ENCODE results near the gene GNB2. TPM values are rescaled to one million over a fixed set of nuclear protein-coding genes. Genes with fewer than 3 reads are reported as not detected.
"Not testable (repeated sequence)": the region's sequence is repeated elsewhere in the genome, so short reads cannot be mapped to it uniquely, and the experiment has no call there.

GNB2 gene
- total and polyA plus RNA-seq, 9 donors: 49.5 to 202 (median 153) TPM

- Histone ChIP-seq H3K4me3 (ENCODE audit: low read length) (no peak within 1 kb of the TSS), H3K36me3 (ENCODE audit: control insufficient read depth, insufficient read depth, low read length) (no peaks in the 10 kb centered on the region), H3K9me3 (replicated peaks; ENCODE audit: control insufficient read depth, low read depth, low read length) (no peaks in the 10 kb centered on the region), H3K4me1 (ENCODE audit: control insufficient read depth, insufficient read depth, low read length) (no peaks in the 10 kb centered on the region), H3K27me3 (ENCODE audit: control insufficient read depth, insufficient read depth, low read length) (peaks cover 44% of the 10 kb centered on the region), H3K27ac (ENCODE audit: low read length) (no peak within 1 kb of the TSS)
- peak; percentile 74 for DNase-seq
- 5% methylated on average over 61 of the region's 63 CpGs for WGBS (ENCODE audit: insufficient coverage)
Measured at GRCh38 chr7:100655908-100656674, 17.4 kb upstream of the GNB2 start, which contains the start of gene ACTL6B. Gene ACTL6B, minus strand, starts transcription at chr7:100656448. Its CDS starts 94 bp downstream, at chr7:100656354.

DNA sequence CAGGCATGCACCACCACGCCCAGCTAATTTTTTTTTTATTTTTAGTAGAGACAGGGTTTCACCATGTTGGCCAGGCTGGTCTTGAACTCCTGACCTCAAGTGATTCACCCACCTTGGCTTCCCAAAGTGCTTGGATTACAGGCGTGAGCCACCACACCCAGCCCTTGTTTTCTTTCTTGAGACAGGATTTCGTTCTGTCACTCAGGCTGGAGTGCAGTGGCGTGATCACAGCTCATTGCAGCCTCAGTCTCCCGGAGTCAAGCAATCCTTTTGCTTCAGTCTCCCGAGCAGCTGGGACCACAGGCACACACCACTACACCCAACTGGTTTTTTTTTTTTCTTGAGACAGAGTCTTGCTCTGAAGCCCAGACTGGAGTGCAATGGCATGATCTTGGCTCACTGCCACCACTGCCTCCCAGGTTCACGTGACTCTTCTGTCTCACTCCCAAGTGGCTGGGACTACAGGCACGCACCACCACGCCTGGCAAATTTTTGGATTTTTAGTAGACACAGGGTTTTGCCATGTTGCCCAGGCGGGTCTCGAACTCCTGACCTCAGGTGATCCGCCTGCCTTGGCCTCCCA lies 11.3 kb upstream of the GNB2 start:
- H3K36me3 ChIP-seq (ENCODE audit: control insufficient read depth, insufficient read depth, low read length); DNase-seq; H3K4me3 ChIP-seq (ENCODE audit: low read length); H3K27ac ChIP-seq (ENCODE audit: low read length); H3K4me1 ChIP-seq (ENCODE audit: control insufficient read depth, insufficient read depth, low read length); H3K9me3 ChIP-seq (replicated peaks; ENCODE audit: control insufficient read depth, low read depth, low read length): not testable (repeated sequence)
- peaks cover 18% of the 10 kb centered on the region for H3K27me3 ChIP-seq (ENCODE audit: control insufficient read depth, insufficient read depth, low read length)
- 82% methylated on average over 11 of the region's 12 CpGs for WGBS (ENCODE audit: insufficient coverage)

- Histone ChIP-seq H3K9me3 (replicated peaks; ENCODE audit: control insufficient read depth, low read depth, low read length) (no peaks in the 10 kb centered on the region), H3K4me1 (ENCODE audit: control insufficient read depth, insufficient read depth, low read length) (no peaks in the 10 kb centered on the region), H3K27me3 (ENCODE audit: control insufficient read depth, insufficient read depth, low read length) (peaks cover 9% of the 10 kb centered on the region), H3K4me3 (ENCODE audit: low read length) (no peak overlapping the region), H3K36me3 (ENCODE audit: control insufficient read depth, insufficient read depth, low read length) (no peaks in the 10 kb centered on the region), H3K27ac (ENCODE audit: low read length) (no peak overlapping the region)
- no peak for DNase-seq
- 88% methylated on average over 2 of the region's 5 CpGs for WGBS (ENCODE audit: insufficient coverage)
Measured at GRCh38 chr7:100665168-100665726, 8.3 kb upstream of the GNB2 start.

DNA sequence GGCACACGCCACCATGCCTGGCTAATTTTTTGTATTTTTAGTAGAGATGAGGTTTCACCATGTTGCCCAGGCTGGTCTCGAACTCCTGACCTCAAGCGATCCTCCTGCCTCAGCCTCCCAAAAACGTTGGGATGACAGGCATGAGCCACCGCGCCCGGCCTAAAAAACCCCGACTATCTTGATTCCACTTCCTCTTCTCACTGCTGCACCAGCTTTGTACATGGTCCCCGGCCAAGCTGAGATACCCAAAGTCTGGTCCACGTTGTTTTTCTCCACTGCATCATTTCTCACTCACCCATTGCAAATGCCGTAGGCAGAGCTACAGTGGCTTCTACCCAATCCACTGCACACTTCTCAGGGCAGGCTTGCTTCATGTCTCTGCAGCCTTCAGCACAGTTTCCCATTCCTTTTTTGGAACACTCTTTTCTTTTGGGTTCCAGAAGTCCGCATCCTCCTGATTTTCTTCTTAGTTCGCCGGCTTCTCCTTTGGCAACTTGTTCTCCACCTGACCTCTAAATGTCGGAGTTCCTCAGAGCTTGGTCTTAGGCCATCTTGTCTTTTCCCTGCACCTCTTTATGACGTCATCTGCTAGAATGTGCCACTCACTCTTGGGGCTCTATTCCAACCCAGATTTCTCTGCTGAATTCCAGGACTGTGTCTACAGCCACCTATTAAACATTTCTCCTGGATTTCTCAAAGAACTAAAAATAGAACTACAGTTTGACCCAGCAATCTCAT lies 6.0 kb upstream of the GNB2 start:
- DNase-seq: no peak
- H3K9me3 ChIP-seq (replicated peaks; ENCODE audit: control insufficient read depth, low read depth, low read length): no peaks in the 10 kb centered on the region
- H3K36me3 ChIP-seq (ENCODE audit: control insufficient read depth, insufficient read depth, low read length): no peaks in the 10 kb centered on the region
- H3K27ac ChIP-seq (ENCODE audit: low read length): no peak overlapping the region
- H3K4me1 ChIP-seq (ENCODE audit: control insufficient read depth, insufficient read depth, low read length): no peaks in the 10 kb centered on the region
- H3K27me3 ChIP-seq (ENCODE audit: control insufficient read depth, insufficient read depth, low read length): peaks cover 7% of the 10 kb centered on the region
- WGBS (ENCODE audit: insufficient coverage): 74% methylated on average over 15 of the region's 16 CpGs
- no peak overlapping the region for H3K4me3 ChIP-seq (ENCODE audit: low read length)

- no CpG with 5 or more reads among the region's 2 CpGs for WGBS (ENCODE audit: insufficient coverage)
- Histone ChIP-seq H3K4me3 (ENCODE audit: low read length) (no peak overlapping the region), H3K36me3 (ENCODE audit: control insufficient read depth, insufficient read depth, low read length) (no peaks in the 10 kb centered on the region), H3K9me3 (replicated peaks; ENCODE audit: control insufficient read depth, low read depth, low read length) (no peaks in the 10 kb centered on the region), H3K27me3 (ENCODE audit: control insufficient read depth, insufficient read depth, low read length) (peaks cover 7% of the 10 kb centered on the region), H3K27ac (ENCODE audit: low read length) (no peak overlapping the region), H3K4me1 (ENCODE audit: control insufficient read depth, insufficient read depth, low read length) (peaks cover 2% of the 10 kb centered on the region)
- no peak for DNase-seq
Measured at GRCh38 chr7:100668069-100668449, 5.5 kb upstream of the GNB2 start.

GRCh38 chr7:100669106-100669505 lies 4.4 kb upstream of the GNB2 start:
- 97% methylated on average over 7 of the region's 12 CpGs for WGBS (ENCODE audit: insufficient coverage)
- not testable (repeated sequence) for H3K36me3 ChIP-seq (ENCODE audit: control insufficient read depth, insufficient read depth, low read length); H3K4me3 ChIP-seq (ENCODE audit: low read length); H3K4me1 ChIP-seq (ENCODE audit: control insufficient read depth, insufficient read depth, low read length); H3K9me3 ChIP-seq (replicated peaks; ENCODE audit: control insufficient read depth, low read depth, low read length); H3K27ac ChIP-seq (ENCODE audit: low read length); DNase-seq; H3K27me3 ChIP-seq (ENCODE audit: control insufficient read depth, insufficient read depth, low read length)

GRCh38 chr7:100670074-100670473 lies 3.5 kb upstream of the GNB2 start:
- Histone ChIP-seq H3K9me3 (replicated peaks; ENCODE audit: control insufficient read depth, low read depth, low read length) (no peaks in the 10 kb centered on the region), H3K4me1 (ENCODE audit: control insufficient read depth, insufficient read depth, low read length) (peaks cover 6% of the 10 kb centered on the region), H3K27me3 (ENCODE audit: control insufficient read depth, insufficient read depth, low read length) (peaks cover 7% of the 10 kb centered on the region), H3K4me3 (ENCODE audit: low read length) (no peak overlapping the region), H3K27ac (ENCODE audit: low read length) (no peak overlapping the region), H3K36me3 (ENCODE audit: control insufficient read depth, insufficient read depth, low read length) (no peaks in the 10 kb centered on the region)
- WGBS (ENCODE audit: insufficient coverage): no CpG with 5 or more reads among the region's 8 CpGs
- DNase-seq: no peak

GRCh38 chr7:100671353-100672327 lies 1.9 kb upstream of the GNB2 start:
- no peak overlapping the region for H3K27ac ChIP-seq (ENCODE audit: low read length)
- H3K27me3 ChIP-seq (ENCODE audit: control insufficient read depth, insufficient read depth, low read length): peaks cover 3% of the 10 kb centered on the region
- H3K9me3 ChIP-seq (replicated peaks; ENCODE audit: control insufficient read depth, low read depth, low read length): no peaks in the 10 kb centered on the region
- no peak for DNase-seq
- peaks cover 4% of the 10 kb centered on the region for H3K36me3 ChIP-seq (ENCODE audit: control insufficient read depth, insufficient read depth, low read length)
- 89% methylated on average over 11 of the region's 18 CpGs for WGBS (ENCODE audit: insufficient coverage)
- peaks cover 17% of the 10 kb centered on the region for H3K4me1 ChIP-seq (ENCODE audit: control insufficient read depth, insufficient read depth, low read length)
- no peak overlapping the region for H3K4me3 ChIP-seq (ENCODE audit: low read length)

DNA sequence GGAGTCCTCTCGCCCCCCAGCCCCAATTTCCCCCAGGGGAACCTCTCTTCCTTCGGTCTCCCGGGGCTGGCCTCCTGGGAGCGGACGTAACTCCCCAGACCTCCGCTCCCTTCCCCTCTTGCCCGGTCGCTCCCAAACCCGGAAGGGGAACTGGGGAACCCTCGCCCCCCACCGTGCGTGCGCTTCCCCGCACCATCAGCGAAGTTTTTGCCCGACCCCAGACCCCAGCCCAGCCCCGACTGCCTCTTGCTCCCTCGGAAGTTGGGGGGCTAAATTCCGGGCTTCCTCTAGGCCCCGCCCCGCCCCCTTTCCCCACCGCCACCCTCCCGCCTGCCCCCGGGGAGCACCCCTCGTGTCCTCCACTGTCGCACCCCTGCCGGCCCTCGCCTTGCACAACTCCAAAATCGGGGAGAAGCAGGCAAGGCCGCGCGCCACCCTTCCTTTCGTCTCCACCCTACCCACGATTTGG lies 436 bp downstream of the GNB2 start:
- 0% methylated on average over 22 of the region's 34 CpGs for WGBS (ENCODE audit: insufficient coverage)
- Histone ChIP-seq H3K4me1 (ENCODE audit: control insufficient read depth, insufficient read depth, low read length) (peaks cover 23% of the 10 kb centered on the region), H3K36me3 (ENCODE audit: control insufficient read depth, insufficient read depth, low read length) (peaks cover 27% of the 10 kb centered on the region), H3K27ac (ENCODE audit: low read length) (peak overlapping the region; percentile 95), H3K4me3 (ENCODE audit: low read length) (peak overlapping the region; percentile 99), H3K27me3 (ENCODE audit: control insufficient read depth, insufficient read depth, low read length) (no peaks in the 10 kb centered on the region), H3K9me3 (replicated peaks; ENCODE audit: control insufficient read depth, low read depth, low read length) (no peaks in the 10 kb centered on the region)
- DNase-seq: no peak
